Esophagus muscularis mucosa (tissue), 4 donors: Measurements from ENCODE around the gene HBZ.

Experiments
- EP300 ChIP-seq: sonication (generic); formaldehyde crosslinking; IDR thresholded peaks from one replicate; pipeline ENCODE4 v1.6.1; 2017; ENCODE audit warnings: antibody characterized with exemption
- POLR2A ChIP-seq: fragments of 450-650 bp; IDR thresholded peaks from one replicate; pipeline ENCODE4 v1.6.1; 2017; ENCODE audit warnings: antibody characterized with exemption, moderate library complexity, mild to moderate bottlenecking, low read depth
- POLR2AphosphoS5 ChIP-seq, 2 donors: sonication (generic); formaldehyde crosslinking; IDR thresholded peaks; one replicate each; pipeline ENCODE4 v1.6.1; 2017; ENCODE audit warnings: antibody characterized with exemption in 2 of 2
- TF ChIP-seq, protein P1 (sequence below), 3 experiments: fragments of 200-600 bp in 2 of 3; fragments of 450-650 bp in 1 of 3; sonication (generic) in 2 of 3; IDR thresholded peaks; one replicate each; pipeline ENCODE4 v1.5.1; 2017 to 2019; ENCODE audit warnings: antibody characterized with exemption in 3 of 3, mild to moderate bottlenecking in 2 of 3, moderate library complexity in 1 of 3

- TF ChIP-seq, protein P1, sequence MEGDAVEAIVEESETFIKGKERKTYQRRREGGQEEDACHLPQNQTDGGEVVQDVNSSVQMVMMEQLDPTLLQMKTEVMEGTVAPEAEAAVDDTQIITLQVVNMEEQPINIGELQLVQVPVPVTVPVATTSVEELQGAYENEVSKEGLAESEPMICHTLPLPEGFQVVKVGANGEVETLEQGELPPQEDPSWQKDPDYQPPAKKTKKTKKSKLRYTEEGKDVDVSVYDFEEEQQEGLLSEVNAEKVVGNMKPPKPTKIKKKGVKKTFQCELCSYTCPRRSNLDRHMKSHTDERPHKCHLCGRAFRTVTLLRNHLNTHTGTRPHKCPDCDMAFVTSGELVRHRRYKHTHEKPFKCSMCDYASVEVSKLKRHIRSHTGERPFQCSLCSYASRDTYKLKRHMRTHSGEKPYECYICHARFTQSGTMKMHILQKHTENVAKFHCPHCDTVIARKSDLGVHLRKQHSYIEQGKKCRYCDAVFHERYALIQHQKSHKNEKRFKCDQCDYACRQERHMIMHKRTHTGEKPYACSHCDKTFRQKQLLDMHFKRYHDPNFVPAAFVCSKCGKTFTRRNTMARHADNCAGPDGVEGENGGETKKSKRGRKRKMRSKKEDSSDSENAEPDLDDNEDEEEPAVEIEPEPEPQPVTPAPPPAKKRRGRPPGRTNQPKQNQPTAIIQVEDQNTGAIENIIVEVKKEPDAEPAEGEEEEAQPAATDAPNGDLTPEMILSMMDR (IDR thresholded peaks at IDR 0.05): no peak
- TF ChIP-seq POLR2A (no peak), EP300 (no peak), POLR2AphosphoS5 (IDR thresholded peaks at IDR 0.05) (no peak)
Measured at GRCh38 chr16:203246-203645, 50.8 kb downstream of the HBZ start.
